T-helper 9 cell (primary cell): ENCODE data around the gene NKAPL.

Experiments used
- DNase-seq: peaks from one replicate; pipeline ENCODE4 v3.0.0-alpha.2; 2020

The NKAPL gene

DNA sequence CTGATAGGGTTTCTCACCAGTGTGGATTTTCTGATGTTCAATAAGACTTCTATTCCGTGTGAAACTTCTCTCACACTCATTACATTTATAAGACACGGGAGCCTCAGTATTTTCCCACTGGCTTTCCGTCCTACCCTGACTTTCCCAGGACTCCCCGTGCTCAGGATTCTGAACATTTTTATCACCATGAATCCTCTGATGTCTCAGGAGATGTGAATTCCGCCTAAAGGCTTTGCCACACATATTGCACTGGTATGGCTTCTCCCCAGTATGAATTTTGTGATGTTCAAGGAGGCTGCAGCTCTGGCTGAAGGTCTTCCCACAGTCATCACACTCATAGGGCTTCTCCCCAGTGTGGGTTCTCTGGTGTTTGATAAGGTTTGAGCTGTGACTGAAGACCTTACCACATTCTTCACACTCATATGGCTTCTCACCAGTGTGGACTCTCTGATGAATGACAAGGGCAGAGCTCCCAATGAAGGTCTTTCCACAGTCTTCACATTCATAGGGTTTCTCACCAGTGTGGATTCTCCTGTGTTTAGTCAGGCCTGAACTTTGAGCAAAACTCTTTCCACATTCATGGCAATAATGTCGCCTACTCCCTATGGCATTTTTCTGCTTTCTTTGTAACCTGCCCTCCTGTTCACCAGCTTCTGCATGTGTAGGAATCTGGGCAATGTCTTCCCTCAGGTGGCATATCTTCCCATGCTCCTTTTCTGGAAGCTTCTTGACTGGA lies 13.7 kb upstream of the NKAPL start:
- no peak for DNase-seq

DNA sequence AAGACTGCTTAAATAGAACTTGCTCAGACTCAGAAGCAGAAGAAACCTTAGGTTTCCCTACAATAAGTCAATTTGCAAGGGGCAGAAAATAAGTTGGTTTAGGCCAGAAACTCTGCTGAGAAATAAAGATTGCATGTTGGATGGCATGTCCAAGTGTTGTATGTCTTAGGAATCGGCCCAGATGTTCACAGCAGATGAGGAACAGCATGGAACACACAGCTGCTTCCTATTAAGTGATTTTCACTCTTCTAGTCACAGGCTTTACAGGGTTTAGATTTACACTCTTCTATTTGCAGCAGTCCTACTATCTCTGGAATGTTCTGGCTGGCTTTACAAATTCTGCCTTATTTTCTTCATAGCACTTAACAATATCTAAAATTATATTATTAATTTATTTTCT lies 10.2 kb upstream of the NKAPL start:
- DNase-seq, result no peak

DNA sequence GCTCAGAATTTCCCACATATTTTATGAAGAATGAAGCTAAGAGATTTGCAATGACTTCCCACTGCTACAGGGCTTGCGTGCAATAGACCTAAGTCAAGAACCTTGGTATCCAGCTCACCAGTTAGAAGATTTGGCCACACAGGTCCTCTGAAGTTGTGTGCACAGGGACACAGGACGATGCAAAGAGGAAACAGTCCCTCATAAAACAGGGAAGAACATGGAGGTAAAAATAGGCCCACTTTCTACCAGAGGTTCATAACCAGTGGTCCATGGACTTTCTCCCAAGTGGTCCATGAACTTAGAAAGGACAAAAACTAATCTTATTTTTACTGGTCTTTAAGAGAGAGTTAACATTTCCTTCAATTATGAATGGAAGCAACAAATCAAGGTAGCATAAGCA lies 8.3 kb upstream of the NKAPL start:
- DNase-seq, result no peak

GRCh38 chr6:28251661-28252008 lies 7.5 kb upstream of the NKAPL start:
- peak; percentile 14 for DNase-seq

DNA sequence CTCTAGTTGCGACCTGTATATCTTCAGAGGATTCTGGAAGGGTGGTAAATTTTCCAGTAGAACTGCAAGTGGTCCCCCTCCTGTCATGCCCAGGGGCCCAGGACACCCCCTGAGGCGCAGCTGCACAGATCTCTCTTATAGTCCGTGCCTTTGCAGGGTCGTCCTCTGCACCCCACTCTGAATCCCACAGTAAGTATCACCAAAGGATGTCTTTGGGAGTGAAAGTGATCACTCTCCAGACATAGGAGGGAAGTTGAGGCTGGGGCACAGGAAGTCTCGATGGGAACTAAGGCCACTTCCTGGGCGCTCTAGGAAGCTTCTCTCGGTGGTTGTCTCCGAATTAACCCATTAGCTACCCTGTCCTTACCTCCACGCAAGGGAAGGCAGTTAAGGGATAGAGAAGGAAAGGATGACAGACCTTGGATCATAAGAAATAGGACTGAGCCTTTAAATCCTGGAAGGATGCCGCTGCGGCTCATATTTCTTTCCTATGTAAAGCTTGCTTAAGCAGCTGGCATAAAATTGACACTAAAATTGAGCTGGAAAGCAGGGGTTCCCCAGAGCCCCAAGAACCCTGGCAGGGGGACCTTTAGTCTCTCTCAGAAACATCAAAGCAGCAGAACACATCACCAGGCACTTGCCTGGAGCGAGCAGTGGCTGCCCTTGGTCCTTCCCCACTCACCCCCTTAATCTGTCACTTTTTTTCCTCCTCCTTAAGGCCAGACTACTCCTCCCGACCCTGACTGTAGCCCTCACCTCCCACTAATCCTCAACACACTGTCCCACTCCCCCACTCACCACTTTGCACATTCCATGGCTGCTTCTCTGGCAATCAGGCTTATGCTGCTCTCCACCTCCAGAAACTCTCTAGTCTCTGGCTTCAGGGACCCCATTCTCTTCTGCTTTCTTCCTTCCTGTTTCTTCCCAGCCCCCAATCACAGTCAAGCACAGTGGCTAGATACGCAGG lies 6.8 kb upstream of the NKAPL start, which contains the start of gene ZKSCAN4:
ZKSCAN4 (minus strand) TSS at position 261 of the 967 bp plus-strand sequence. CDS start 289 bp downstream, outside the sequence.
- DNase-seq, result peak; percentile 72

GRCh38 chr6:28254121-28254519 lies 5.0 kb upstream of the NKAPL start:
- DNase-seq, result no peak

GRCh38 chr6:28257042-28257441 lies 2.1 kb upstream of the NKAPL start:
- DNase-seq, result no peak

DNA sequence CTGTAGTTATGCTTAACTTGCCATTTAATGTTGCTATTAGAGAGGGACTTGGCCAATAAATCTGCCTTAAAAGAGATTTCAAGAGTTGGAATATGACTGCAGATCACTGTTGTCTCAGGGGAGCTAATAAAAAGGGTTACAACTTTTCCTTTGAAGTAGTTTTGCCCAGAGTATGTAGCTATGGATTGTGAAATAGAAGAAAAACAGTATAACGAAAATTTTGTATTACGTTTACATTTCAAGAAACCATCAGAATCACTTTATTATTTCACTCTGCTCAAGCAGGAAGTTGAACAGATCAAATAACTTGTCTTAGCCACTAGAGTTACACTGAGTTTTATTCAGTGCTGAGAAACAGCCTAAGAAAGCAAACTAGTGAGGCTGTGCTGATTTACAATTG lies 4.8 kb downstream of the NKAPL start:
- no peak for DNase-seq

DNA sequence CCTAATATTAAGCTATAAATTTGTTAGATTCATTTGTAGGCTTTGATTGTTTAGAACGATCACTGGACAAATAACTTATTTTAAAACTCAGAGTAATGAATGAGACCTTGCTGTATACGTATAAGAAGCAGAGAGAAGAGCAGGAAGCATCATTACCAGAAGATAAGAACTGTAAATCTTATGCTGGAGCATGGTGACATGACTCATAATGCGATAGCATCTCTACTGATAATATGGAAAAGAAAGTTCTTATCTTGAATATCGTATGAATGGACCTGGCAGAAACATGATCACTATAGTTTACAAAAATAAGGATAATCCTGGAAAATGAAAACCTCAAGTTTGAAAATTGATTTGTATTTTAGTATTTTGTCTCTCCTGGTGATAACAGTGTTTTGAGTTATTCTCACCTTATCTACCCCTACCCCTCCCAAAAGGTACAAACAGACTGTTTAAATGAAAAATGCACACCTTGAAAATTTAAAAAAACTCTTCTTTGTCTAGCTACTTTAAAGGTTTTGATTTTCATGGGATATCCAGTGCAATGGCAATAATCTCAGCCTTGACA lies 5.8 kb downstream of the NKAPL start:
- DNase-seq, result no peak

DNA sequence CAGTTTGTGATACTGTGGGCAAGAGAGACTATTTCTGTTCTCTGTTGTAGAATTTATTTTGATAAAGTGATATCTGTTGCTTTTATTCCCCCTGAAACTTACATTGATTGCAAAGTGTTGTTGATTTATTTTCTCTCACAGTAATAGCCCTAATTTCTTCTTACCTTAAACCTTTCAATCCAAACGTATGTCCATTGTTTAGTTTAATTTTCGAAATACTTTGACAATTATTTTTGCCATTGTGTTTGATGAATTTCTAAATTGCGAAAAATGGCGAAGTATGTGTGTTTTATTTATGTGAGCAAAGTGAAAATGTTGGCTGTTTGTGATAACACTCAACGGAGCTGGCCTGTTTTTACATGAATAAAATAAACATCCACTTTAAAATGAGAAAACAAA lies 7.5 kb downstream of the NKAPL start:
- no peak for DNase-seq

GRCh38 chr6:28266962-28267694 lies 8.0 kb downstream of the NKAPL start, which contains the start of gene ZSCAN26:
ZSCAN26 (plus strand) TSS chr6:28267143; CDS start chr6:28271920, 4,777 bp downstream.
- peak; percentile 67 for DNase-seq

GRCh38 chr6:28267695-28268059 lies 8.6 kb downstream of the NKAPL start:
- no peak for DNase-seq

DNA sequence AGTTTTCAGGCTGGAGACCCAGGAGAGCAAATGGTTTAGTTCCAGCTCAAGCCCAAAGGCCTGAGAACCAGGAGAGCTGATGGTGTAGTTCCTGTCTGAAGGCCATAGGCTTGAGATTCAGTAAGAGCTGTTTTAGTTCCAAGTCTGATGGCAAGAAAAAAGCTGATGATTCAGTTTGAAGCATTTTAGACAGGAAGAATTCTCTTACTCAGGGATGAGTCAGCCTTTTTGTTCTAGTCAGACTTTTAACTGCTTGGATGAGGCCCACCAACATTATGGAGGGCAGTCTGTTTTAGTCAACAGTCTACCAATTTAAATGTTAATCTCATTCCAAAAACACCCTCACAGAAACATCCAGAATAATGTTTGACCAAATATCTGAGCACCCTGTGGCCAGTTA lies 10.4 kb downstream of the NKAPL start:
- DNase-seq, result no peak

- DNase-seq, result no peak
Measured at GRCh38 chr6:28274888-28275287, 15.8 kb downstream of the NKAPL start.

- DNase-seq, result no peak
Measured at GRCh38 chr6:28277746-28278145, 18.6 kb downstream of the NKAPL start.

GRCh38 chr6:28280595-28281287 lies 21.6 kb downstream of the NKAPL start:
- DNase-seq, result no peak

DNA sequence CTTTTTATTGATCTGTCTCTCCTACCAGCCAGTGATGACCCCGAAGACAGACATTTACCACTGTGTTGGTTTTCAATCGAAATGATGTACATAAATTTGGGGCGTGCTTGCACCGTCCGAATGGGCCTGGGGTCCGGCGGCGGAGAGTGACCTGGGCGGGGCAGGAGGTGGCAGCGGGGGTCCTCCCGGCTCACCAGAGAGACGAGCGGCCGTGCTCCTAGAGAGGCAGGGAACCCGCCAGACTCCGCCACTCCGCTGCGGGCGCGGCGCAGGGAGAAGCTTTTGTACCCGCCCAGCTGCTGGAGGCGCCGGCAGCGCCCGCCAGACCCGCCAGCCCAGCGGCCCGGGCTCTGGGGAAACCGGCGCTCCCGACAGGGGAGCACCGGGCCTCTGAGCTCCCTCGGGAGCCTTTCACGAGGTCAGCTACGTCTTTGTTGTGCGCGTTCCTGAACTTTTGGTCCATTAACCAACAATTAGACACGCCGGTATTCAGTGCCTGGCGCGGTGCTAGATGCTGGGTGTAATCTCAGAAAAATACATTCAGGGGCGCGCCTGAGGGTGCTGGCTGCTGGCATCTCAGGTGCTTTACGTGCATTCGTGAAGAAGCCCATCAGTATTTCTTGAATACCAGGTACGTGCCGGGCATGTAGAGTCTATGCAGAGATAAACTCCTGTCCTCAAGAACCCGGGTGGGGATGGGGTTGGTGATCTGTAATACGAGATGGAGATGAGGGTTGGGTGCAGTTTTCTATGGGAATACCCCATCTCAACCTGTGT lies 22.4 kb downstream of the NKAPL start, which contains the start of gene PGBD1:
PGBD1 (plus strand) TSS at position 285 of the 777 bp plus-strand sequence. CDS start 2,242 bp downstream, outside the sequence.
- DNase-seq, result peak; percentile 19

GRCh38 chr6:28282926-28283325 lies 23.8 kb downstream of the NKAPL start:
- no peak for DNase-seq

GRCh38 chr6:28291573-28291972 lies 32.5 kb downstream of the NKAPL start:
- DNase-seq, result no peak

- no peak for DNase-seq
Measured at GRCh38 chr6:28295326-28295725, 36.2 kb downstream of the NKAPL start.

DNA sequence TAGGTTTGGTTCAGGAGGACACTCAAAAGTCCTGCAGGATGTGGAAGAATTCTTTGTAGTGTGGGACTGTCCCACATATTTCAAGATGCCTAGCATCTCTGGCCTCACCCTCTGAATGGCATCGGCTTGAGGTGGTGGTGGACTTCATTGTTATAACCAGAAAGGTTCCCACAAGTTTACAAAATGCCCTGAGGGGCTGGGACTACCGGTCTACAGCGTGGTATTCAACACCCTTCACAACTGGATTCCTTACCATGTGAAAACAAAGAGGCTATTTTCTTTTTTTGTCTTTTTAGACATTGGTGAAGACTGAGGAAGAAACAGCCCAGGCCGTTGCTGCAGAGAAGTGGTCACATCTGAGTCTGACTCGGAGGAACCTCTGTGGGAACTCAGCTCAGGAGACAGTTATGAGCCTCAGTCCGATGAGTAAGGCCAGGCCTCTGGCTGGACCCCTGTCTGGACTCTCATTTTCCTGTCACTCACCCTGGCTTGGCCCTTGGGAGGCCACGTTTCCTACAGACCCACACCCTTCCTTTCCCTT lies 37.5 kb downstream of the NKAPL start:
- DNase-seq, result no peak
